Forelimb muscle (tissue), 1 donor: ENCODE data around the gene N4BP3. TPM values are rescaled to one million over a fixed set of nuclear protein-coding genes. Genes with fewer than 3 reads are reported as not detected.

Experiments used
- DNase-seq: peaks from one replicate; pipeline ENCODE4 v3.0.0-alpha.2; 2013; ENCODE audit warnings: low read depth
- polyA plus RNA-seq: library from polyadenylated mRNA; unstranded; fragments of 120-200 nt; gene quantifications from one replicate; pipeline ENCODE4 v1.2.1, GENCODE V29; 2013; ENCODE audit not compliant: insufficient read length

Gene N4BP3
- polyA plus RNA-seq, 1 donor = 24.9 TPM

DNA sequence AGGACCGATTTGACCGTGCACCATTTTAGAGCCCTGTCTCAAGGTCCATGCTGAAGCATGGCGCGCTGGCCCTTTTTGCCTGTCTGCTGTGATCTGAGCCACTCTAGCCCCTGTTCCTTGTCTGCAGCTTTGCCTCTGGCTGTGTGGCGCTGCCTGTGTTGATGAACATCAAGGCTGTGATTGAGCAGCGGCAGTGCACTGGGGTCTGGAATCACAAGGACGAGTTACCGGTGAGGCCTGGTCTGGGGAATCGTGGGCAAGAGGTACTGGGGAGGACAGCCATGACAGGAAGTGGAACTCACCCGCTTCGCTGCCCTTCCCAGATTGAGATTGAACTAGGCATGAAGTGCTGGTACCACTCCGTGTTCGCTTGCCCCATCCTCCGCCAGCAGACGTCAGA is 34.1 kb downstream of the N4BP3 start:
- no peak for DNase-seq

DNA sequence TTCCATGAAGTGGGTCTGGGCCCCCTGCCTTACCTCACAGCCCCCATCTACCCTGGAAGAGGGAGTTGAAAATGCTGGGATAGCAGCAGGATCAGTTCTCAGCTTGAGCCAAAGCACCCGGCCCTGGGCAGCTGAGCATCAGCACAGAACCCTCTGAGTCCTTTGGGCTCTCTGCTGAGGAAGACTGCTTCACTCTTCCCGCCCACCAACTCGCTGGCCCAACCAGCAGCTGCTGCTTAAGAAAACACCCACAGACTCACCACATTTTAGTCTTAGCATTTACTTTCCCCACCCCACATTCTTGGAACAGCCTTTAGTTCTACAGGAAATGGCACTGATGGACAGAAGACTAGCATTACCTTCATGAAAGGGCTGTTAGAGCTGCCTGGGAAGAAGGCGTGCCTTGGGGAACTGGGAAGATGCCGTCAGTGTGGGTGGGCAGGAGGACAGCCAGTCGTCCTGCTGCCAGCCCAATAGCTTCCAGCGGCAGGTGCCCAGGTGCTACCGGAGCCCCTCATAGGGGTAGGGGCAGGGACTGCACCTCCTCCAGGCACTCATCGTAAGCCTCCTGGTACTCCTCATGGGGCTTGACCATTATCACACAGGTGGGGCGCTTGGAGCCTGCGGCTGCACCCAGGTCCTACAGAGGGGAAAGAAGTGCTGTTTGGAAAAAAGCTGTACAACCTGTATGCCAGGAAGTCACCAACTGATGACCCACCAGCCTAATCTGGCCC is 36.0 kb downstream of the N4BP3 start:
- no peak for DNase-seq

GRCh38 chr5:178150977-178151734 is 37.8 kb downstream of the N4BP3 start:
- DNase-seq = no peak

GRCh38 chr5:178152491-178153444 is 39.4 kb downstream of the N4BP3 start:
- DNase-seq = no peak

GRCh38 chr5:178153530-178154340 is 40.4 kb downstream of the N4BP3 start, which contains the start of gene NHP2:
TSS of gene NHP2 (minus strand) at chr5:178153885. CDS start at chr5:178153817, 68 bp downstream.
- DNase-seq = peak; percentile 97

- no peak for DNase-seq
Observed at GRCh38 chr5:178155065-178155464, 41.7 kb downstream of the N4BP3 start.

DNA sequence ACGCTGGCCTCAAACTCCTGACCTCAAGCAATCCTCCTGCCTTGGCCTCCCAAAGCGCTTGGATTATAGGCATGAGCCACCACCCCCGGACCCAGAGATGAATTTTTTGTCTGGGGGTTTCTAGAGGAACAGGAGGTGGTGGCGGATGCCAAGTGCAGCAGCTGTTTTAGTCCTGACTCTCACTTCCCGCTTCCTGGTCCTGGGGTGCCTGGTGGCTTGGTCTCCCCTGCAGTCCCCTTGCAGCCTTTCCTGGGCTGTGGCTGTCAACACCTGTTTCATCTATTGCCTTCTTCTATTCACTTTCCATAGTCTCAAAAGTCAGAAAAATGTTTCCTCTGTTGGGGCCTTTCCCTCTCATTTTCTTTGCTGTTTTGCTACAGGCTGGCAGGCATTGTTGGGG is 46.8 kb downstream of the N4BP3 start:
- no peak for DNase-seq

DNA sequence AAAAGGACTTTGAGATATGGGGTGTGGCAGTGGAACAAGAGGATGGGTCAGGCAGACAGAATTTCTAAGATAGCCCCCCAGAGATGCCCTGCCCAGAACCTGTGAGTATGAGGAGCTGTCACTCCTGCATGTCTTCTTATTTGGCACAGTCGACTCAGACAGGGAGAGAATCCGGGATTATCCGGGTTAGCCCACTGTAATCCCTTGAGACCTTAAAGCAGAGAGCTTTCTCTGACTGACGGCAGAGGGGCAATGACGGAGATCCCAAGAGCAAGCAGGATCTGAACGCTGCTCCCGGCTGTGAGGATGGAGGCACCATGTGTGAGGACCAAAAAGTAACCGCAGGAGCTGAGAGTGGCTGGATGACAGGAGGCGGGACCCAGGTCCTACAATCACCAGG is 49.1 kb downstream of the N4BP3 start:
- DNase-seq = no peak

- peak; percentile 28 for DNase-seq
Observed at GRCh38 chr5:178163772-178164735, 50.7 kb downstream of the N4BP3 start.

DNA sequence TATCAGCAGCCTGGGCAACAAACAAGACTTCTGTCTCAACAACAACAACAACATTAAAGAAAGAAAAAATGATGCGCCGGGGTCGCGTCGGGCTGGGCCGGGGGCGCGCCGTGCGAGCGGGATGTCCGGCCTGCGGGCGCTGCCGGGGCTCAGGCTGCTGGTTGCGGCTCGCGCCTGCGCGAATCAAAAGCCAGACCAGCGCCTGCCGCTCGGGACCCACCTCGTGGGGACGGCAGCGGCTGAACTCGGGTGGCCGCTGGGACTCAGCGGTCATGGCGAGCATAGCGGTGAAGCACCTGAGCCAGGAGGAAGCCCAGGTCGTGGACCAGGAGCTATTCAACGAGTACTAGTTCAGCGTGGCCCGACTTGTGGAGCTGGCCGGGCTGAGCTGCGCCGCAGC is 52.2 kb downstream of the N4BP3 start:
- DNase-seq = no peak

DNA sequence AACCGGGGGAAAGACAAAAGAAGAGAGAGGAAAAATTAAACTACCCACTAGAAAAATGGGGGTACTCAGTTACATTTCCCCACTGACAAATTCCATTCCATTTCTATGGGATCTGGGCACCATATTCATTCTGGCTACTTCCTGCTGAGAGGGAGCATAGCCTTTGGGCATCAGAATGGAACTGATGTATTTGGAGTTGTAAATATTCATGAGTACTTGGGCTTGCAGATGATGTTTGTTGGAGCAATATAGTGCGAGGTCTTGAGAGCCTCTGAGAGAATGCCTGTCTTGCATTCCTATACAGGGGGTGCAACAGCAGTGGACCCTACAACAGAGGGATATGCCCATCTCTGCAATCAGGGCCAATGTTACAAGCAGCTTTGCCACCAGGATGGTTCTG is 57.1 kb downstream of the N4BP3 start:
- DNase-seq = no peak

- DNase-seq = no peak
Observed at GRCh38 chr5:178174456-178174855, 61.1 kb downstream of the N4BP3 start.

Other genes starting within 250 kb of the N4BP3 start
- gene PROP1, start 117.3 kb upstream of the N4BP3 start, polyA plus RNA-seq = not detected
- gene RMND5B, start 17.5 kb downstream of the N4BP3 start, polyA plus RNA-seq = 32.9 TPM
- gene NHP2, start 40.4 kb downstream of the N4BP3 start, polyA plus RNA-seq = 87.9 TPM
- not detected for gene GMCL2, start 73.8 kb downstream of the N4BP3 start, polyA plus RNA-seq
- 85.7 TPM for gene HNRNPAB, start 91.0 kb downstream of the N4BP3 start, polyA plus RNA-seq
- 74.4 TPM for gene PHYKPL, start 119.3 kb downstream of the N4BP3 start, polyA plus RNA-seq